Keratinocyte (primary cell): Measurements from ENCODE around the gene ZNF470. TPM values are rescaled to one million over a fixed set of nuclear protein-coding genes. Genes with fewer than 3 reads are reported as not detected.

Experiments
- DNase-seq: peaks from one replicate; pipeline ENCODE4 v3.0.0-alpha.2; 2011; ENCODE audit warnings: low read depth, missing footprints, low spot score
- FAIRE-seq: peaks from 2 replicates; lab custom pipeline; 2011; peaks lifted over from hg19 to GRCh38; lab: Jason Lieb, UNC
- H2AFZ ChIP-seq: 2 replicates; pipeline ENCODE4 v1.6.0; 2012; ENCODE audit warnings: low read length, control low read depth, inconsistent platforms; ENCODE audit not compliant: control insufficient read depth
- H3K27ac ChIP-seq: 2 replicates; pipeline ENCODE4 v1.5.1; 2011; ENCODE audit warnings: low read length; ENCODE audit not compliant: control insufficient read depth, insufficient read depth
- H3K27me3 ChIP-seq: 3 replicates; pipeline ENCODE4 v1.6.0; 2011; ENCODE audit warnings: low read length; ENCODE audit not compliant: control insufficient read depth, insufficient read depth; ENCODE audit errors: extremely low read depth
- H3K36me3 ChIP-seq, 2 experiments: 2 replicates in 1 of 2; 3 replicates in 1 of 2; pipeline ENCODE4 v1.5.1; 2011; ENCODE audit warnings: low read length in 2 of 2, mild to moderate bottlenecking in 1 of 2; ENCODE audit not compliant: control insufficient read depth in 2 of 2, insufficient read depth in 2 of 2; ENCODE audit errors: extremely low read depth in 1 of 2
- H3K4me1 ChIP-seq: 3 replicates; pipeline ENCODE4 v1.5.1; 2011; ENCODE audit warnings: low read length; ENCODE audit not compliant: control insufficient read depth, insufficient read depth; ENCODE audit errors: extremely low read depth
- H3K4me2 ChIP-seq: 3 replicates; pipeline ENCODE4 v1.6.0; 2011; ENCODE audit warnings: low read depth, low read length; ENCODE audit not compliant: control insufficient read depth, insufficient read depth; ENCODE audit errors: extremely low read depth
- H3K4me3 ChIP-seq, 3 experiments: fragments of 200-600 bp in 1 of 3; sonication (generic) in 1 of 3; 2 replicates in 2 of 3; 3 replicates in 1 of 3; pipeline ENCODE4 v1.5.1; 2011 to 2016; ENCODE audit warnings: low read length in 3 of 3, mild to moderate bottlenecking in 3 of 3, control low read depth in 2 of 3, inconsistent platforms in 1 of 3, low read depth in 1 of 3, mixed read lengths in 1 of 3, mixed run types in 1 of 3, moderate library complexity in 1 of 3; ENCODE audit not compliant: control insufficient read depth in 2 of 3, insufficient read depth in 2 of 3; ENCODE audit errors: extremely low read depth in 1 of 3
- H3K79me2 ChIP-seq: 2 replicates; pipeline ENCODE4 v1.6.0; 2012; ENCODE audit warnings: low read length; ENCODE audit not compliant: control insufficient read depth, insufficient read depth
- H3K9ac ChIP-seq: 3 replicates; pipeline ENCODE4 v1.6.0; 2011; ENCODE audit warnings: low read length; ENCODE audit not compliant: control insufficient read depth, insufficient read depth; ENCODE audit errors: extremely low read depth
- H3K9me1 ChIP-seq: 3 replicates; pipeline ENCODE4 v1.6.0; 2011; ENCODE audit warnings: low read length; ENCODE audit not compliant: control insufficient read depth, insufficient read depth; ENCODE audit errors: extremely low read depth
- H3K9me3 ChIP-seq: 2 replicates; pipeline ENCODE4 v1.5.1; 2012; ENCODE audit warnings: low read depth, low read length; ENCODE audit not compliant: control insufficient read depth
- H4K20me1 ChIP-seq: 3 replicates; pipeline ENCODE4 v1.6.0; 2011; ENCODE audit warnings: low read length; ENCODE audit not compliant: control insufficient read depth, insufficient read depth; ENCODE audit errors: extremely low read depth
- EZH2 ChIP-seq: IDR thresholded peaks from one replicate; pipeline ENCODE4 v1.6.1; 2012; ENCODE audit warnings: inconsistent platforms, mild to moderate bottlenecking, low read length, moderate library complexity
- dilution Hi-C: fragments of 300-500 bp; cut with MboI; formaldehyde crosslinking; loops from one replicate; pipeline ENCODE4 v1.7.0; 2020; ENCODE audit warnings: low sequenced_read_pairs; ENCODE audit not compliant: extremely low pct_ligation_motif_present
- polyA plus RNA-seq, 5 experiments: library from polyadenylated mRNA; depleted of rRNA in 3 of 5; stranded (reverse) in 3 of 5; stranded (forward) in 1 of 5; unstranded in 1 of 5; fragments of >200 nt; gene quantifications; 1 replicate in 1 of 5; 2 replicates in 3 of 5; 3 replicates in 1 of 5; pipeline versions ENCODE4 v1.2.1 to v1.2.3, GENCODE V29; 2011 to 2012; ENCODE audit warnings: missing spikeins in 2 of 5, low read depth in 1 of 5, low replicate concordance in 1 of 5
- TF ChIP-seq, protein P1 (sequence below), 3 experiments: IDR thresholded peaks in 1 of 3; conservative IDR thresholded peaks in 1 of 3; optimal IDR thresholded peaks in 1 of 3; 2 replicates in 2 of 3; 3 replicates in 1 of 3; pipeline versions ENCODE3 to v1.5.1; 2011; ENCODE audit warnings: low read length in 3 of 3, mild to moderate bottlenecking in 3 of 3, moderate library complexity in 2 of 3, control low read depth in 1 of 3, inconsistent platforms in 1 of 3; ENCODE audit not compliant: insufficient read depth in 2 of 3; ENCODE audit errors: extremely low read depth in 1 of 3

The ZNF470 gene
- polyA plus RNA-seq, 1 donor (not counting 4 experiments of a cell fraction or from before 2014, with no cell fraction given): 2.7 TPM

DNA sequence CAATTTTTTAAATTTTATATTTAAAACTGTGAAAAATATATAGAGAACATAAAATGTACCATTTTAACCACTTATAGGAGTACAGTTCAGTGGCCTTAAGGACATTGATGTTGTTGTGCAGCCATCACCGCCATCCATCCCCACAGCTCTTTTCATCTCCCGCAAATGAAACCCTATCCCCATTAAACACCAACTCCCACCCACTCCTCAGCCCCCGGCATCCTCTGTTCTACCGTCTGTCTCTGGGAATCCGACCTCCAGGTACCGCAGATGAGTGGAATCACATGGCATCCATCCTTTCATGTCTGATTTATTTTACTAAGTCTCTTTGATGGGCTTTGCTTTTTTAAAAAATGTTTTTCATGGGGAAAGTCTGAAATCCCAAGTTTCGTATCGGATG is 51.9 kb downstream of the ZNF470 start:
- no peak for DNase-seq
- TF ChIP-seq, protein P1, sequence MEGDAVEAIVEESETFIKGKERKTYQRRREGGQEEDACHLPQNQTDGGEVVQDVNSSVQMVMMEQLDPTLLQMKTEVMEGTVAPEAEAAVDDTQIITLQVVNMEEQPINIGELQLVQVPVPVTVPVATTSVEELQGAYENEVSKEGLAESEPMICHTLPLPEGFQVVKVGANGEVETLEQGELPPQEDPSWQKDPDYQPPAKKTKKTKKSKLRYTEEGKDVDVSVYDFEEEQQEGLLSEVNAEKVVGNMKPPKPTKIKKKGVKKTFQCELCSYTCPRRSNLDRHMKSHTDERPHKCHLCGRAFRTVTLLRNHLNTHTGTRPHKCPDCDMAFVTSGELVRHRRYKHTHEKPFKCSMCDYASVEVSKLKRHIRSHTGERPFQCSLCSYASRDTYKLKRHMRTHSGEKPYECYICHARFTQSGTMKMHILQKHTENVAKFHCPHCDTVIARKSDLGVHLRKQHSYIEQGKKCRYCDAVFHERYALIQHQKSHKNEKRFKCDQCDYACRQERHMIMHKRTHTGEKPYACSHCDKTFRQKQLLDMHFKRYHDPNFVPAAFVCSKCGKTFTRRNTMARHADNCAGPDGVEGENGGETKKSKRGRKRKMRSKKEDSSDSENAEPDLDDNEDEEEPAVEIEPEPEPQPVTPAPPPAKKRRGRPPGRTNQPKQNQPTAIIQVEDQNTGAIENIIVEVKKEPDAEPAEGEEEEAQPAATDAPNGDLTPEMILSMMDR (optimal IDR thresholded peaks at IDR 0.05 in 1 of 3, IDR thresholded peaks at IDR 0.05 in 1 of 3, conservative IDR thresholded peaks at IDR 0.05 in 1 of 3; ENCODE audit: extremely low read depth in 1 of 3, insufficient read depth in 2 of 3, low read length in 3 of 3): no peak
- no peak for TF ChIP-seq EZH2
- Histone ChIP-seq H3K9me1 (no peaks in the 10 kb centered on the region), H3K36me3 (peaks cover 0 to 22% of the 10 kb centered on the region in 2 experiments), H3K9me3 (peaks cover 18% of the 10 kb centered on the region), H4K20me1 (no peaks in the 10 kb centered on the region), H3K4me2 (no peak overlapping the region), H3K27me3 (no peaks in the 10 kb centered on the region), H3K4me1 (no peaks in the 10 kb centered on the region), H3K79me2 (peaks cover 10% of the 10 kb centered on the region), H2AFZ (no peak overlapping the region), H3K9ac (no peak overlapping the region), H3K27ac (no peak overlapping the region), H3K4me3 (no peak overlapping the region)
- dilution Hi-C loops: no loop called here
- FAIRE-seq: no peak

DNA sequence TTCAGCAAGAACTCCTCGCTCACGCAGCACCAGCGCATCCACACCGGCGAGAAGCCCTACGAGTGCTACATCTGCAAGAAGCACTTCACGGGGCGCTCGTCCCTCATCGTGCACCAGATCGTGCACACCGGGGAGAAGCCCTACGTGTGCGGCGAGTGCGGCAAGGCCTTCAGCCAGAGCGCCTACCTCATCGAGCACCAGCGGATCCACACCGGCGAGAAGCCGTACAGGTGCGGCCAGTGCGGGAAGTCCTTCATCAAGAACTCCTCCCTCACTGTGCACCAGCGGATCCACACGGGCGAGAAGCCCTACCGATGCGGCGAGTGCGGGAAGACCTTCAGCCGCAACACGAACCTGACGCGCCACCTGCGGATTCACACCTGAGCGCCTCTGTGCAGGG is 55.1 kb downstream of the ZNF470 start:
- dilution Hi-C loops: no loop called here
- H3K79me2 ChIP-seq: peaks cover 8% of the 10 kb centered on the region
- peaks cover 18% of the 10 kb centered on the region for H3K9me3 ChIP-seq
- H2AFZ ChIP-seq: no peak overlapping the region
- H3K4me3 ChIP-seq: no peak overlapping the region
- TF ChIP-seq, protein P1 (optimal IDR thresholded peaks at IDR 0.05 in 1 of 3, IDR thresholded peaks at IDR 0.05 in 1 of 3, conservative IDR thresholded peaks at IDR 0.05 in 1 of 3; ENCODE audit: extremely low read depth in 1 of 3, insufficient read depth in 2 of 3, low read length in 3 of 3): no peak
- TF ChIP-seq EZH2: no peak
- no peaks in the 10 kb centered on the region for H3K9me1 ChIP-seq
- H3K36me3 ChIP-seq: peaks cover 0 to 24% of the 10 kb centered on the region in 2 experiments
- FAIRE-seq (no peak), DNase-seq (no peak)
- no peaks in the 10 kb centered on the region for H3K4me1 ChIP-seq
- no peak overlapping the region for H3K4me2 ChIP-seq
- H3K27ac ChIP-seq: no peak overlapping the region
- no peaks in the 10 kb centered on the region for H3K27me3 ChIP-seq
- no peaks in the 10 kb centered on the region for H4K20me1 ChIP-seq
- H3K9ac ChIP-seq: no peak overlapping the region
